PC-9 (cell line): ENCODE data around the gene OTULIN.

Experiments
- EZH2 ChIP-seq: fragments of 200-600 bp; sonication (generic); IDR thresholded peaks from 2 replicates; pipeline ENCODE4 v1.8.0; 2017; ENCODE audit warnings: antibody characterized with exemption, low read depth
- TF ChIP-seq, protein P1 (sequence below): fragments of 200-600 bp; sonication (generic); conservative IDR thresholded peaks from 2 replicates; pipeline ENCODE4 v1.6.1; 2017; ENCODE audit warnings: mixed run types, antibody characterized with exemption, mild to moderate bottlenecking, moderate library complexity

DNA sequence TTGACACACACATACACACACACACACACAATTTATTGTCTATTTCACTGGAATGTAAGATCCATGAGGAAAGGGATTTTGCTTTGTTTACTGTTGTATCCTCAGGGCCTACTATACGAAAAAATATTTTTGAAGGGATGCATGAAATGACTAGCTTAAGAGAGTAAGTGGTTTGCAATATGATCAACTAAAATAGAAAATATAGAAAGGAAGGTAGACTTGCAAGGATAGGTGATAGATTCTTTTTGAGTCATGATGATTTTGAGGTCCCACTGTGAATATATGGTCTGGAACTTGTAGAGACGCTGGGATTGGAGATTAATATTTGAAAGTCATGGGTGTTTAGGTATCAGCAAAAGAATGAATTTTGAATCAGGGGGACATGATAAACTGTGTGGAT lies 28.9 kb upstream of the OTULIN start:
- no peak for TF ChIP-seq EZH2
- TF ChIP-seq, protein P1, sequence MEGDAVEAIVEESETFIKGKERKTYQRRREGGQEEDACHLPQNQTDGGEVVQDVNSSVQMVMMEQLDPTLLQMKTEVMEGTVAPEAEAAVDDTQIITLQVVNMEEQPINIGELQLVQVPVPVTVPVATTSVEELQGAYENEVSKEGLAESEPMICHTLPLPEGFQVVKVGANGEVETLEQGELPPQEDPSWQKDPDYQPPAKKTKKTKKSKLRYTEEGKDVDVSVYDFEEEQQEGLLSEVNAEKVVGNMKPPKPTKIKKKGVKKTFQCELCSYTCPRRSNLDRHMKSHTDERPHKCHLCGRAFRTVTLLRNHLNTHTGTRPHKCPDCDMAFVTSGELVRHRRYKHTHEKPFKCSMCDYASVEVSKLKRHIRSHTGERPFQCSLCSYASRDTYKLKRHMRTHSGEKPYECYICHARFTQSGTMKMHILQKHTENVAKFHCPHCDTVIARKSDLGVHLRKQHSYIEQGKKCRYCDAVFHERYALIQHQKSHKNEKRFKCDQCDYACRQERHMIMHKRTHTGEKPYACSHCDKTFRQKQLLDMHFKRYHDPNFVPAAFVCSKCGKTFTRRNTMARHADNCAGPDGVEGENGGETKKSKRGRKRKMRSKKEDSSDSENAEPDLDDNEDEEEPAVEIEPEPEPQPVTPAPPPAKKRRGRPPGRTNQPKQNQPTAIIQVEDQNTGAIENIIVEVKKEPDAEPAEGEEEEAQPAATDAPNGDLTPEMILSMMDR = no peak
